Measurements from ENCODE around the gene C2orf68.
A peak's percentile ranks its signal among the peaks of the same experiment; 100 is the strongest.
"Not testable (repeated sequence)": the region's sequence is repeated elsewhere in the genome, so short reads cannot be mapped to it uniquely, and the experiment has no call there.

C2orf68 gene

DNA sequence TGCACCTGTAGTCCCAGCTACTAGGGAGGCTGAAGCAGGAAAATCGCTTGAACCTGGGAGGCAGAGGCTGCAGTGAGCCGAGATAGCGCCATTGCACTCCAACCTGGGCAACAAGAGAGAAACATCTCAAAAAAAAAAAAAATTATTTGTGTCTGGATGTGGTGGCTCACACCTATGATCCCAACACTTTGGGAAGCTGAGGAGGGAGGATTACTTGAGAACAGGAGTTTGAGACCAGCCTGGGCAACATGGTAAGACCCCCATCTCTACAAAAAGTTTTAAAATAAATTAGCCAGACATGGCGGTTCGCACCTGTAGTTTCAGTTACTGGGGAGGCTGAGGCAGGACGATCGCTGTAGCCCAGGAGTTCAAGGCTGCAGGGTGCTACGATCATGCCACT lies 36.1 kb downstream of the C2orf68 start:
- peaks cover 16% of the 10 kb centered on the region for H3K36me3 Mint-ChIP-seq (ENCODE audit: low read depth)
- H3K4me3 Mint-ChIP-seq, result no peak overlapping the region
- H3K9me3 Mint-ChIP-seq, result no peaks in the 10 kb centered on the region
- no peak for DNase-seq (ENCODE audit: low spot score)
- peaks cover 25% of the 10 kb centered on the region for H3K4me1 Mint-ChIP-seq (ENCODE audit: low read depth)
- no peak overlapping the region for H3K27ac Mint-ChIP-seq
- peaks cover 17% of the 10 kb centered on the region for H3K27me3 Mint-ChIP-seq (ENCODE audit: low read depth)

DNA sequence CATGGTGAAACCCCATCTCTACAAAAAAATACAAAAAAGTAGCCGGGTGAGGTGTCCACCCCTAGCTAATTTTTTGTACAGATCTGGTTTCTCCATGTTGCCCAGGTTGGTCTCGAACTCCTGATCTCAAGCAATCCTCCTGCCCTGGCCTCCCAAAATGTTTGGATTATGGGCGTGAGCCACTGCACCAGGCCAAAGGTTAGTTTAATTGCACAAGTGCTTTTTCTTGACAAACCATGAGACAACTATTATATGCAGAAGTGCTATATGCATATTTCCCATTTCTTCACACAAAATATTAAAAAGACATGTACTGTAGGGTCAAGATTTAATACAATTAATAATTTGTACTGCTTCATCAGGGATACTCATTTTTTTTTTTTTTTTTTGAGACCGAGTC lies 45.6 kb downstream of the C2orf68 start:
- H3K9me3 Mint-ChIP-seq, result no peaks in the 10 kb centered on the region
- no peak for DNase-seq (ENCODE audit: low spot score)
- H3K27me3 Mint-ChIP-seq (ENCODE audit: low read depth), result peaks cover 12% of the 10 kb centered on the region
- no peak overlapping the region for H3K27ac Mint-ChIP-seq
- H3K36me3 Mint-ChIP-seq (ENCODE audit: low read depth), result no peaks in the 10 kb centered on the region
- no peak overlapping the region for H3K4me3 Mint-ChIP-seq
- H3K4me1 Mint-ChIP-seq (ENCODE audit: low read depth), result peaks cover 11% of the 10 kb centered on the region

- DNase-seq (ENCODE audit: low spot score), result no peak
- H3K36me3 Mint-ChIP-seq (ENCODE audit: low read depth), result no peaks in the 10 kb centered on the region
- H3K4me1 Mint-ChIP-seq (ENCODE audit: low read depth), result peaks cover 24% of the 10 kb centered on the region
- no peaks in the 10 kb centered on the region for H3K9me3 Mint-ChIP-seq
- H3K4me3 Mint-ChIP-seq, result no peak overlapping the region
- H3K27ac Mint-ChIP-seq, result no peak overlapping the region
- H3K27me3 Mint-ChIP-seq (ENCODE audit: low read depth), result no peaks in the 10 kb centered on the region
Observed at GRCh38 chr2:85564144-85564563, 47.7 kb downstream of the C2orf68 start.

DNA sequence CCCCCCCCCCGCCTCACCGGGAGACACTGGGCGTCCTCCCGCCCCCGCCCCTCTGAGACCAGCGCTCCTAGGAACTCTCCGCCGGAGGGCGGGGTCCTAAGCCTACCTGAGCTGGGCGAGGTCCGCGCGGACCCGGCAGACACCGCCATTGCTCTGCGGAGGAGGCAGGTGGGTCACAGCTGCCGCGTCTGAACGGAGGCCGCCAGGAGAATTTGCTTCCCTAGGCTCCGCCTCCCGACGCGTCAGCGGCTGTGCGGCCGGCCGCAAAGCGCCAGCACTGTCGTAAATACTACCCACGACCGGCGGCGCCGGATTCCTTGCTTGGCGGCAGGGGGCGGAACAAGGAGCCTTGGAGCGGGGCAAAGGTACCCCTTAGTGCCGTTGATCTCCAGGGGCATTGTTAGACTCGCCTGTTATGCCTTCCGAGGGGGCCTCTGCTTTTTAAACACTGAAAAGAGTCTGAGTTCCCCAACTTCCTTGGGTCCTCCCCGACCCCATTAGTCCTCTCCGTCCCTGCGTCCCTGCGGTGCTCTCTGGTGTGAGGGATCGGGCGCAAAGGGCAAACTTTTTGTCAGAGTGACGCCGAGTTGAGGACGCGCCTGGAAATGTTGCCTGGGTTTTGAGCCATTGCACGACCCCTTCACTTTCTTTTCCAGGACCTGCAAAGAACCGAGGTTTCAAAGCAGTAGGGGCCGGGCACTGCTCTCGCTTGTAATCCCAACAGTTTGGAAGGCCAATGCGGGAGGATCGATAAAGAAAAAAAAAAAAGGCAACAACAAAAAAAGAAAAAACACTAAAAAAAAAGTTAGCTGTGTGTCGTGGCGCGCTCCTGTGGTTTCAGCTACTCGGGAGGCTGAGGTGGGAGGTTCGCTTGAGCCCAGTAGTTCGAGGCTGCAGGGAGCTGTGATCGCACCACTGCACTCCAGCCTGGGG lies 50.3 kb downstream of the C2orf68 start, which contains the start of gene GGCX:
Gene GGCX, minus strand, starts transcription at position 214 of the 933 bp plus-strand sequence. Its CDS starts 65 bp downstream, at position 149.
- DNase-seq (ENCODE audit: low spot score), result peak; percentile 87
- Mint-ChIP-seq H3K9me3 (no peaks in the 10 kb centered on the region), H3K4me1 (ENCODE audit: low read depth) (peaks cover 24% of the 10 kb centered on the region), H3K27ac (peak within 1 kb of the TSS; percentile 96), H3K27me3 (ENCODE audit: low read depth) (no peaks in the 10 kb centered on the region), H3K36me3 (ENCODE audit: low read depth) (peaks cover 7% of the 10 kb centered on the region), H3K4me3 (peak within 1 kb of the TSS; percentile 95)

- peak overlapping the region; percentile 96 for H3K27ac Mint-ChIP-seq
- H3K4me1 Mint-ChIP-seq (ENCODE audit: low read depth), result peaks cover 24% of the 10 kb centered on the region
- peak overlapping the region; percentile 95 for H3K4me3 Mint-ChIP-seq
- peaks cover 7% of the 10 kb centered on the region for H3K36me3 Mint-ChIP-seq (ENCODE audit: low read depth)
- H3K9me3 Mint-ChIP-seq, result no peaks in the 10 kb centered on the region
- no peaks in the 10 kb centered on the region for H3K27me3 Mint-ChIP-seq (ENCODE audit: low read depth)
- no peak for DNase-seq (ENCODE audit: low spot score)
Observed at GRCh38 chr2:85560812-85561279, 51.0 kb downstream of the C2orf68 start.

DNA sequence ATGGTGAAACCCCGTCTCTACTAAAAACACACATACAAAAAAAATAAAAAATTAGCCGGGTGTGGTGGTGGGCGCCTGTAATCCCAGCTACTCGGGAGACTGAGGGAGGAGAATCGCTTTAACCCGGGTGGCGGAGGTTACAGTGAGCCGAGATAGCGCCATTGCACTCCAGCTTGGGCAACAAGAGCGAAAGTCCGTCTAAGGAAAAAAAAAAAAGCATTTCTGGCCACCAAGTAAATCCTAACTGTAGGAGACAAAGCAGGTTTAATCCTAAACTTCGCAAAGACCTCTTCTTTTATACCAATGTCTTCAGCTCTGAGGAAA lies 51.5 kb downstream of the C2orf68 start:
- H3K27me3 Mint-ChIP-seq (ENCODE audit: low read depth); DNase-seq (ENCODE audit: low spot score); H3K36me3 Mint-ChIP-seq (ENCODE audit: low read depth); H3K9me3 Mint-ChIP-seq: not testable (repeated sequence)
- H3K4me1 Mint-ChIP-seq (ENCODE audit: low read depth), result peaks cover 24% of the 10 kb centered on the region
- H3K4me3 Mint-ChIP-seq, result peak overlapping the region; percentile 95
- peak overlapping the region; percentile 96 for H3K27ac Mint-ChIP-seq

DNA sequence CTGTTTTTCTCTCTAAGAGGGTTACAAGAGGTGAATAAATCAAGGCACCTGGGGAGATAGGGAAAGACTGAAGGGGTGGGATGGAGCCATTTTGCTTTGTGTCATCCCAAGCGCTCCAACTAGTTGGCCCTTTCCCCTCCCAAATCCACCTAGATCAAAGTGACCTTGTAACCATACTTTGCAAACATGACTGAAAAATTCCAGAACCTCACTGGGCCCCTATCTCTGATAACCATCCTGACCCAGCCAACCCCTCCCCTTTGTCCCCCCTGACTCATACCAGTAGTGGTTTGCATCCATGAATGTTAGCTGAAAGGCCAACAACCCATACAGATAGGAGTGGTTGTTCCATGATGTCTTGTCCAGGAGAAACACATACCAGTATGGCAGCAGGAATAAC lies 53.7 kb downstream of the C2orf68 start:
- no peak for DNase-seq (ENCODE audit: low spot score)
- Mint-ChIP-seq H3K27me3 (ENCODE audit: low read depth) (no peaks in the 10 kb centered on the region), H3K4me1 (ENCODE audit: low read depth) (peaks cover 18% of the 10 kb centered on the region), H3K27ac (no peak overlapping the region), H3K9me3 (no peaks in the 10 kb centered on the region), H3K36me3 (ENCODE audit: low read depth) (peaks cover 16% of the 10 kb centered on the region), H3K4me3 (peak overlapping the region; percentile 10)

GRCh38 chr2:85557130-85557529 lies 54.7 kb downstream of the C2orf68 start:
- DNase-seq (ENCODE audit: low spot score), result no peak
- no peaks in the 10 kb centered on the region for H3K27me3 Mint-ChIP-seq (ENCODE audit: low read depth)
- H3K4me3 Mint-ChIP-seq, result no peak overlapping the region
- H3K9me3 Mint-ChIP-seq, result no peaks in the 10 kb centered on the region
- peaks cover 19% of the 10 kb centered on the region for H3K36me3 Mint-ChIP-seq (ENCODE audit: low read depth)
- no peak overlapping the region for H3K27ac Mint-ChIP-seq
- H3K4me1 Mint-ChIP-seq (ENCODE audit: low read depth), result peaks cover 18% of the 10 kb centered on the region
